ENCODE measurements around the gene S100A8. TPM values are rescaled to one million over a fixed set of nuclear protein-coding genes. Genes with fewer than 3 reads are reported as not detected.
"Not testable (repeated sequence)": the region's sequence is repeated elsewhere in the genome, so short reads cannot be mapped to it uniquely, and the experiment has no call there.

The S100A8 gene
- total and polyA plus RNA-seq, 4 experiments from 2014 or later = 0.73 to 4.0 (median 1.6) TPM; not detected in 1

DNA sequence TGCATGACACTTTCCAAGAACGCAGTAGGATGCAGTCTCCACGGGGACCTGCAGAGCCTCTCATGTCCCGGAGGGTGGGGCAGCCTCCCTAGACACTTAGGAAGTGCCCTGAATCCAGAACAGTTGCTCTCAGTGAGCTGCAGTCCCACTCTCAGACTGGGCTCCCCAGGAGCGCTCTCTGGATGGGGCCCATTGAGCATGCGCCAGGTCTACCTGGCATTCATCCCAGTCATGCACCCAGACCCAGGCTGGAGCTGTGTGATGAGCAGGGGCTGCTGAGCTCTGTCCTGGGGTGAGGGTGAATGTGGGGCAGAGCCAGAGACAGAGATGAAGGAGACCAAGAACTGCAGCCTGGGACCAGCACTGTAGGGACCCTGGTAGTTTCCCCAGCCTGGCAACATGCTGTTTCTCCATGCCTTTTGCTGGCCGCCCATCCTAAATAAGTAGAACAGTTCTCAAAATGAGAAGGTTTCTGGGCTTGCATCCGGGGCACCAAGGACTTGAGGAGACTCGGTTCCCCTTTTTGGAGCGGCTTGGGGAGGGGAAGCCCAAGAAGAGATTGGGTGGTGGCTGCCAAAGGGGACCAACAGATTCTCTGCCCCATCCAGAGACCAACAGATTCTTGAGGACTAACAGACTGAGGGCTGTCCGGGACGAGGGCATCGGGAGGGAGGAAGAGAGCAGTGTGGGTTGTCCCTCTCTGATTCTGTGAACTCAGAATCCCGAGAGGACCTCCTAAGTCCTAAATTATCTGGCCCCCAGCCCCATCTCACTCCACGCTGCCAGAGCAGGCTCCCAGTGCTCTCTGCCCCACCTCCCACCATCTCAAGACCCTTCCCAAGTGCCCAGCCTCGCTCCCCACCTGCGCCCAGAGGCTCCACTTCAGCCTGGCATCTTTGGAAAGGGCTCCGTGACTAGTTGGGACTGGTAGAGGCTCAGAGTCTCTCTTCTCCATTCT is 41.2 kb downstream of the S100A8 start:
- Histone ChIP-seq H3K36me3 (ENCODE audit: insufficient read depth, low read length) (no peaks in the 10 kb centered on the region), H3K4me3 (ENCODE audit: low read length in 2 of 2) (no peak overlapping the region), H3K27me3 (ENCODE audit: insufficient read depth, low read length) (no peaks in the 10 kb centered on the region), H3K9me3 (ENCODE audit: control insufficient read depth in 1 of 2, low read length in 2 of 2) (no peaks in the 10 kb centered on the region), H3K4me1 (ENCODE audit: insufficient read depth, low read length) (peaks cover 21% of the 10 kb centered on the region), H3K27ac (ENCODE audit: low read depth, low read length) (no peak overlapping the region)
- Mint-ChIP-seq H3K4me3 (peak overlapping the region in 1 of 8 donors; percentile 43), H3K36me3 (no peaks in the 10 kb centered on the region), H3K9me3 (no peaks in the 10 kb centered on the region), H3K27ac (no peak overlapping the region), H3K4me1 (peaks cover 14 to 26% (median 19%) of the 10 kb centered on the region in 4 donors), H3K27me3 (peaks cover 9 to 18% of the 10 kb centered on the region in 2 donors)
- DNase-seq = no peak
- intact Hi-C loops (cut with micrococcal nuclease) = no loop called here
- ChIA-PET POLR2A (ENCODE audit: partially characterized antibody) (no interaction called here), CTCF (ENCODE audit: partially characterized antibody) (interaction anchor here (2.2 kb wide), 1 partner anchor 145 kb away, joined by 8 read pairs; no protein-coding TSS in a partner anchor)

DNA sequence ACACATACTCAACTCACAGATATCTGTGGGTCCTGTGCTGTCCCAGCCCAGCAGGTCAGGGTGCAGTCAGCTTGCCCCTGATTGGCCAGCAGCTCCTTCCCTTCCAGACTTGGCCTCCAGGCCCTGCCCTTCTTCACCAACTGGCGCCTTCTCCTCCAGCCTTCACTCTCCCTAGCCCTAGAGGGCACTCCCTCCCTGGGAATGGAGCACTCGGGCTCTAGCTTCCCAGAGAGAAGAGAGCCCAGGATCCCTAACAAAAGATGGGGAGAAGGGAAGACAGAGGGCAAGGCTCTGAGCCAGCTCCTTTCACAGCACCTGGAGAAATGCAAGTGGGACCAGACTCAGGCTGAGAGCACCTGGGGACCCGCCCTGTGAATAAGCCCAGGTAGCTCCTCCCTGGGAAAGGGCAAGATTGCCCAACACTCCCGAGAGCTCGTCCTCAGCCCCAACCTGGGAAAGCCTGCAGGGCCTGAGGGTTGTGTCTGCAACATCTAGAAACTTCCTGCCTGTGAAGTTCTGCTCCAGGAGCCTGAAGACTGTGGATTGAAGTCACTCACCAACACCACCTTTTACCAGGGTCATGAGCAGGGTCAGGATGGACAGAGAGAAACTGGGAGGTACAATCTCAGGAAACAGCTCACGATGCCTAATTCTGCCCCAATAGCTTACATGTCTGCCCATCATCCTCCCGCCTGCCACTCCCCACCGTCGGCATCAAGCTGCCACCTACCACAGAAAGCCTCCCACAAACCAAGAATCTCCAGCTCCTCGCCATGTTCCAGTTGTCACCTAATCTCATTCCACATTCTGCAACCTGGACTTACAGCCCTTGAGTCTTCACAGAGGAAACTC is 42.1 kb downstream of the S100A8 start, which contains the start of gene PGLYRP4:
PGLYRP4 (minus strand) TSS at position 331 of the 852 bp plus-strand sequence. CDS start 909 bp downstream, outside the sequence.
- Histone ChIP-seq H3K9me3 (ENCODE audit: control insufficient read depth in 1 of 2, low read length in 2 of 2) (no peaks in the 10 kb centered on the region), H3K27me3 (ENCODE audit: insufficient read depth, low read length) (no peaks in the 10 kb centered on the region), H3K27ac (ENCODE audit: low read depth, low read length) (no peak within 1 kb of the TSS), H3K4me3 (ENCODE audit: low read length in 2 of 2) (no peak within 1 kb of the TSS), H3K36me3 (ENCODE audit: insufficient read depth, low read length) (no peaks in the 10 kb centered on the region), H3K4me1 (ENCODE audit: insufficient read depth, low read length) (peaks cover 30% of the 10 kb centered on the region)
- peak within 1 kb of the TSS in 1 of 8 donors; percentile 43 for H3K4me3 Mint-ChIP-seq
- no peaks in the 10 kb centered on the region for H3K9me3 Mint-ChIP-seq
- ChIA-PET POLR2A (ENCODE audit: partially characterized antibody) (no interaction called here), CTCF (ENCODE audit: partially characterized antibody) (interaction anchor here (2.2 kb wide), 1 partner anchor 146 kb away, joined by 8 read pairs; no protein-coding TSS in a partner anchor)
- no peaks in the 10 kb centered on the region for H3K36me3 Mint-ChIP-seq
- intact Hi-C loops (cut with micrococcal nuclease) = no loop called here
- no peak for DNase-seq
- H3K27me3 Mint-ChIP-seq = peaks cover 9 to 18% of the 10 kb centered on the region in 2 donors
- peaks cover 20 to 33% (median 26%) of the 10 kb centered on the region in 4 donors for H3K4me1 Mint-ChIP-seq
- H3K27ac Mint-ChIP-seq = no peak within 1 kb of the TSS

DNA sequence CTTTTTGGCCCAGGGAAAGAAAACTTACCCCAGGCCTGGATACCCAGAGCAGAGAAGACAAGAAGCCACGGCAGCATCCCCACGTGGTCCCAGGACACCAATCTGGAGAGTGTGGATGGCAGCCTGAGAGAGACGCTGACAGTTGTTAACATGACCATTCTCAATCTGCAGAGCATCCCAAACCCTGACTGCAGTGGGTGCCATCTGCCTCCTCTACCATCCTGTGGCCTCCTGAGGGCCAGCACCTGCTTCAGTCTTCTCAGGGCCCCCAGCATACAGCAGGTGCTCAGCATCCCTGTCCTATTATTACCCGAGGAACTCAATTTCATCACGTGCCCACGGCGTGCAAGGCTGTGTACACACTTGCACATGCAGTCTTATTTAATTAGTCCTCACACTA is 43.0 kb downstream of the S100A8 start:
- intact Hi-C loops (cut with micrococcal nuclease) = no loop called here
- peaks cover 38% of the 10 kb centered on the region for H3K4me1 ChIP-seq (ENCODE audit: insufficient read depth, low read length)
- H3K4me3 Mint-ChIP-seq = no peak overlapping the region
- peaks cover 20 to 41% (median 31%) of the 10 kb centered on the region in 4 donors for H3K4me1 Mint-ChIP-seq
- H3K9me3 Mint-ChIP-seq = no peaks in the 10 kb centered on the region
- no peaks in the 10 kb centered on the region for H3K36me3 ChIP-seq (ENCODE audit: insufficient read depth, low read length)
- no peak for DNase-seq
- H3K4me3 ChIP-seq (ENCODE audit: low read length in 2 of 2) = no peak overlapping the region
- POLR2A ChIA-PET (ENCODE audit: partially characterized antibody) = no interaction called here
- H3K27ac Mint-ChIP-seq = no peak overlapping the region
- H3K27ac ChIP-seq (ENCODE audit: low read depth, low read length) = no peak overlapping the region
- H3K9me3 ChIP-seq (ENCODE audit: control insufficient read depth in 1 of 2, low read length in 2 of 2) = no peaks in the 10 kb centered on the region
- H3K27me3 Mint-ChIP-seq = peaks cover 12 to 18% of the 10 kb centered on the region in 2 donors
- no peaks in the 10 kb centered on the region for H3K27me3 ChIP-seq (ENCODE audit: insufficient read depth, low read length)
- CTCF ChIA-PET (ENCODE audit: partially characterized antibody) = no interaction called here
- no peaks in the 10 kb centered on the region for H3K36me3 Mint-ChIP-seq

DNA sequence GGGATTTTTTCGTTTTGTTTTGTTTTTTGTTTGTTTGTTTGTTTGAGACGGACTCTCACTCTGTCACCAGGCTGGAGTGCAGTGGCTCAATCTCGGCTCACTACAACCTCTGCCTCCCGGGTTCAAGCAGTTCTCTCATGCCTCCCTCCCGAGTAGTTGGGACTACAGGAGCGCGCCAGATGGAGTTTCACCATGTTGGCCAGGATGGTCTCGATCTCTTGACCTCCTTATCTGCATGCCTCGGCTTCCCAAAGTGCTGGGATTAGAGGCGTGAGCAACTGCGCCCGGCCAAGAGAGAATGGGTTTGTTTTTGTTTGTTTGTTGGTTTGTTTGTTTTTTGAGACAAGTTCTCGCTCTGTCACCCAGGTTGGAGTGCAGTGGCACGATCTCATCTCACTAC is 43.8 kb downstream of the S100A8 start:
- H3K27ac Mint-ChIP-seq; POLR2A ChIA-PET (ENCODE audit: partially characterized antibody); intact Hi-C loops (cut with micrococcal nuclease); H3K4me3 ChIP-seq (ENCODE audit: low read length in 2 of 2); H3K27ac ChIP-seq (ENCODE audit: low read depth, low read length); H3K36me3 Mint-ChIP-seq; H3K36me3 ChIP-seq (ENCODE audit: insufficient read depth, low read length); H3K4me3 Mint-ChIP-seq; H3K9me3 ChIP-seq (ENCODE audit: control insufficient read depth in 1 of 2, low read length in 2 of 2); H3K27me3 ChIP-seq (ENCODE audit: insufficient read depth, low read length); DNase-seq; H3K9me3 Mint-ChIP-seq: not testable (repeated sequence)
- peaks cover 18 to 43% (median 28%) of the 10 kb centered on the region in 4 donors for H3K4me1 Mint-ChIP-seq
- H3K27me3 Mint-ChIP-seq = peaks cover 16 to 18% of the 10 kb centered on the region in 2 donors
- CTCF ChIA-PET (ENCODE audit: partially characterized antibody) = interaction anchor here (1.0 kb wide), 1 partner anchor 148 kb away, joined by 4 read pairs; no protein-coding TSS in a partner anchor
- peaks cover 38% of the 10 kb centered on the region for H3K4me1 ChIP-seq (ENCODE audit: insufficient read depth, low read length)

DNA sequence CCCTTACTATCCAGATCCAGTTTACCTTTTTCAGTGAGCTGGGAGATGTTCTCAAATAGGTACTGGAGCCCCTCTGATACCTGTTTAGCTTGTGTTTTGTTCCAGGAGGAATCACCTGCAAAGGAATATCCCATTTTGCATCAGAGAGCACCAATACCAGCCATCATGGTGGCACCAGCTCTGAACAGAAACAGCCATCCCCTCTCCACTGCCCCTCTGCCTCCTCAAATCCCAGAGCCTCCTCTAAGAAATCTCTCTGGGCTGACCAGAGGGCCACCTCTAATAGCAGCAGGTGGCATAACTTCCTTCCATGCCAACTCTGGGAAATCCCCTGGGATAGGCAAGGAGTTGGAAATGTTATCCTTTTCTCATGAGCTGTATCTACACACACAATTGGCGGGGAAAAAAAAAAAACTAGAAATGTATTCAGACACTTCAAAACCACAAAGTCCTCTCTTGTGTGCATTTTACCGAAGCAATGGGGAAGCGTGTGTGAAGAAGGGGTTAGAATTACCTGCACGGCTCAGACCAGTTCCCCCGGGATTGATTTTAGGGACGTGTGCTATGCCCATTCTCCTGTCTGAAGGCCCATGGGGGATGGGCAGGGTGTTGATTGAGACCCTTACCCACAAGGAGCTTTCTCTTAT is 44.7 kb downstream of the S100A8 start:
- CTCF ChIA-PET (ENCODE audit: partially characterized antibody) = interaction anchor here (0.6 to 1.3 kb wide), 3 partner anchors 9 to 149 kb away, joined by 3 to 6 read pairs (median 4); no protein-coding TSS in a partner anchor
- Mint-ChIP-seq H3K4me1 (peaks cover 18 to 44% (median 28%) of the 10 kb centered on the region in 4 donors), H3K9me3 (no peaks in the 10 kb centered on the region), H3K36me3 (no peaks in the 10 kb centered on the region), H3K27me3 (peaks cover 16 to 21% of the 10 kb centered on the region in 2 donors), H3K4me3 (peak overlapping the region in 7 of 8 donors; percentile 1 to 81 (median 55)), H3K27ac (peak overlapping the region in 5 of 7 donors; percentile 23 to 75 (median 28))
- Histone ChIP-seq H3K27me3 (ENCODE audit: insufficient read depth, low read length) (no peaks in the 10 kb centered on the region), H3K9me3 (ENCODE audit: control insufficient read depth in 1 of 2, low read length in 2 of 2) (no peaks in the 10 kb centered on the region), H3K4me1 (ENCODE audit: insufficient read depth, low read length) (peaks cover 38% of the 10 kb centered on the region), H3K4me3 (ENCODE audit: low read length in 2 of 2) (no peak overlapping the region), H3K27ac (ENCODE audit: low read depth, low read length) (no peak overlapping the region), H3K36me3 (ENCODE audit: insufficient read depth, low read length) (no peaks in the 10 kb centered on the region)
- POLR2A ChIA-PET (ENCODE audit: partially characterized antibody) = no interaction called here
- DNase-seq = no peak
- intact Hi-C loops (cut with micrococcal nuclease) = no loop called here

DNA sequence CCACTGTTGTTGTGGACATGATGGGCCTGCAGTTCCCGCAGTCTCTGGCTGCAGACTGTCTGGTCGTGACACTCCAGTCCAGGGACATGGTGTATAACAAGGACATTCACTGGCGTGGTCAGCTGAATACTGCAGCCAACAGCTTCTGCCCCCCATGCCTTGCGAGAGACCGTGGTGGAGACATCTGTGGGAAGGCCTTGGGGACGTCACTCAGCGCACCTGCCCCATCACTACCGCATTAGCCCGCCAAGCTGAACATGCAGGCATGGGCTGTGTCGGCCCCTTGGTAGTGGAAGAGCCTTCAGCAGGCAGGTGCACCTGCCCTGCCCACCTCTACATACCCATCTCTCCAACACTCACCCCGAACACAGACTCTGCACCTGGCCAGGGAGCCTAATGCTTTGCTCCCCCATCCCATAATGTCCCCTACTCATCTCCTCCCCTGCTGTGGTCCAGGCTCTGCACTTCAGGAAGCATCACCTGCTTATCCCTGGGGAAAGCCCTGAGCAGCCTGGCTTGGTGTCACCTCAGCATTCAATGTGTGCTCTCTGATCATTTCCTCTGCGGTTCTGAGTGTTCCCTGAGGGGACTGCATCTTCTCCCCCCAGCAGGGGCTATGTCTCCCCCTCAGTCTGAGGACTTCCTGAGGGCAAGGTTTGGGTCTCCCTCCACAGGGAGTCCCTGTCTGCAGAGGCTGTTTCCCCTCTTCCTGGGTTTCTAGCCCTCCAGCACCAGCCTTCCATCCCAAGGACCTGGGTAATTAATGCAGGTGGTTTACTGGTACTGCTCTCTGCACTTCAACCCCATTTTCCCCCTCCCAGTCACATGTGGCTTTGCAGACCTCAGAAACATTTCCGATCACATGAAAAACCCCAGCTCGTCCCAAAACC is 45.4 kb downstream of the S100A8 start:
- no peak overlapping the region for H3K27ac ChIP-seq (ENCODE audit: low read depth, low read length)
- no peaks in the 10 kb centered on the region for H3K9me3 Mint-ChIP-seq
- intact Hi-C loops (cut with micrococcal nuclease) = no loop called here
- peak in 1 of 5 donors; percentile 21 for DNase-seq
- H3K4me3 Mint-ChIP-seq = peak overlapping the region in 7 of 8 donors; percentile 1 to 81 (median 55)
- H3K27me3 ChIP-seq (ENCODE audit: insufficient read depth, low read length) = no peaks in the 10 kb centered on the region
- H3K27me3 Mint-ChIP-seq = peaks cover 16 to 21% of the 10 kb centered on the region in 2 donors
- no peaks in the 10 kb centered on the region for H3K9me3 ChIP-seq (ENCODE audit: control insufficient read depth in 1 of 2, low read length in 2 of 2)
- peaks cover 18 to 52% (median 33%) of the 10 kb centered on the region in 4 donors for H3K4me1 Mint-ChIP-seq
- peak overlapping the region in 4 of 7 donors; percentile 23 to 75 (median 34) for H3K27ac Mint-ChIP-seq
- POLR2A ChIA-PET (ENCODE audit: partially characterized antibody) = no interaction called here
- H3K4me1 ChIP-seq (ENCODE audit: insufficient read depth, low read length) = peaks cover 39% of the 10 kb centered on the region
- CTCF ChIA-PET (ENCODE audit: partially characterized antibody) = interaction anchor here (0.6 to 4.0 kb wide), 3 partner anchors 8 to 59 kb away, joined by 3 to 24 read pairs (median 6); no protein-coding TSS in a partner anchor
- H3K36me3 ChIP-seq (ENCODE audit: insufficient read depth, low read length) = no peaks in the 10 kb centered on the region
- H3K4me3 ChIP-seq (ENCODE audit: low read length in 2 of 2) = no peak overlapping the region
- H3K36me3 Mint-ChIP-seq = no peaks in the 10 kb centered on the region

Data from CD4-positive, alpha-beta memory T cell (primary cell).